BLaER1 treated with 17β-estradiol and CSF1 and Interleukin-3, amounts not matched to agents 10 nM and 100 nM (cell line): ENCODE data around the gene CASP7.

Experiments
- H3K27ac ChIP-seq, 11 experiments: shearing (Covaris generic); formaldehyde crosslinking; 2 replicates each; pipeline ENCODE4 v1.8.1; 2022
- H3K27me3 ChIP-seq, 11 experiments: shearing (Covaris generic); formaldehyde crosslinking; 2 replicates each; pipeline ENCODE4 v1.8.1; 2022
- H3K36me3 ChIP-seq, 11 experiments: shearing (Covaris generic); formaldehyde crosslinking; 2 replicates each; pipeline ENCODE4 v1.8.1; 2022
- H3K4me1 ChIP-seq, 10 experiments: shearing (Covaris generic); formaldehyde crosslinking; 2 replicates each; pipeline ENCODE4 v1.8.1; 2022
- H3K4me2 ChIP-seq, 11 experiments: shearing (Covaris generic); formaldehyde crosslinking; 2 replicates each; pipeline ENCODE4 v1.8.1; 2022
- H3K4me3 ChIP-seq, 10 experiments: shearing (Covaris generic); formaldehyde crosslinking; 2 replicates each; pipeline ENCODE4 v1.8.1; 2022
- H3K9ac ChIP-seq, 11 experiments: shearing (Covaris generic); formaldehyde crosslinking; 2 replicates each; pipeline ENCODE4 v1.8.1; 2022
- H3K9me3 ChIP-seq, 11 experiments: shearing (Covaris generic); formaldehyde crosslinking; replicated peaks in 1 of 11; 2 replicates each; pipeline ENCODE4 v1.8.1; 2022
- H4K20me1 ChIP-seq, 11 experiments: shearing (Covaris generic); formaldehyde crosslinking; 2 replicates each; pipeline ENCODE4 v1.8.1; 2022
- Cebpa-rat ChIP-seq, 11 experiments: shearing (Covaris generic); IDR thresholded peaks; 2 replicates each; pipeline ENCODE4 v1.8.1; 2022

Gene CASP7

GRCh38 chr10:113712755-113713639, 33.3 kb downstream of the CASP7 start:
- Histone ChIP-seq H3K4me1 (peaks cover 4 to 25% (median 15%) of the 10 kb centered on the region in 10 experiments; a peak in 16 of 20 replicates), H3K27ac (no peak overlapping the region), H3K9me3 (peaks cover 0 to 23% (median 7%) of the 10 kb centered on the region in 11 experiments; a peak in 10 of 22 replicates), H3K9ac (no peak overlapping the region), H3K36me3 (peaks cover 32 to 67% (median 47%) of the 10 kb centered on the region in 11 experiments), H3K4me2 (no peak overlapping the region), H4K20me1 (peaks cover 0 to 90% (median 24%) of the 10 kb centered on the region in 11 experiments; a peak in 15 of 22 replicates), H3K4me3 (no peak overlapping the region), H3K27me3 (peaks cover 0 to 3% (median 0%) of the 10 kb centered on the region in 11 experiments; a peak in 2 of 22 replicates)
- TF ChIP-seq Cebpa-rat (IDR thresholded peaks at IDR 0.05): no peak

GRCh38 chr10:113713640-113713982, 33.9 kb downstream of the CASP7 start:
- peaks cover 0 to 91% (median 24%) of the 10 kb centered on the region in 11 experiments; a peak in 15 of 22 replicates for H4K20me1 ChIP-seq
- H3K4me2 ChIP-seq: no peak overlapping the region
- no peak overlapping the region for H3K9ac ChIP-seq
- peaks cover 34 to 67% (median 52%) of the 10 kb centered on the region in 11 experiments for H3K36me3 ChIP-seq
- H3K4me1 ChIP-seq: peaks cover 4 to 25% (median 12%) of the 10 kb centered on the region in 10 experiments; a peak in 16 of 20 replicates
- H3K27ac ChIP-seq: no peak overlapping the region
- TF ChIP-seq Cebpa-rat (IDR thresholded peaks at IDR 0.05): no peak
- peaks cover 0 to 25% (median 10%) of the 10 kb centered on the region in 11 experiments; a peak in 10 of 22 replicates for H3K9me3 ChIP-seq
- no peak overlapping the region for H3K4me3 ChIP-seq
- H3K27me3 ChIP-seq: peaks cover 0 to 3% (median 0%) of the 10 kb centered on the region in 11 experiments; a peak in 2 of 22 replicates

DNA sequence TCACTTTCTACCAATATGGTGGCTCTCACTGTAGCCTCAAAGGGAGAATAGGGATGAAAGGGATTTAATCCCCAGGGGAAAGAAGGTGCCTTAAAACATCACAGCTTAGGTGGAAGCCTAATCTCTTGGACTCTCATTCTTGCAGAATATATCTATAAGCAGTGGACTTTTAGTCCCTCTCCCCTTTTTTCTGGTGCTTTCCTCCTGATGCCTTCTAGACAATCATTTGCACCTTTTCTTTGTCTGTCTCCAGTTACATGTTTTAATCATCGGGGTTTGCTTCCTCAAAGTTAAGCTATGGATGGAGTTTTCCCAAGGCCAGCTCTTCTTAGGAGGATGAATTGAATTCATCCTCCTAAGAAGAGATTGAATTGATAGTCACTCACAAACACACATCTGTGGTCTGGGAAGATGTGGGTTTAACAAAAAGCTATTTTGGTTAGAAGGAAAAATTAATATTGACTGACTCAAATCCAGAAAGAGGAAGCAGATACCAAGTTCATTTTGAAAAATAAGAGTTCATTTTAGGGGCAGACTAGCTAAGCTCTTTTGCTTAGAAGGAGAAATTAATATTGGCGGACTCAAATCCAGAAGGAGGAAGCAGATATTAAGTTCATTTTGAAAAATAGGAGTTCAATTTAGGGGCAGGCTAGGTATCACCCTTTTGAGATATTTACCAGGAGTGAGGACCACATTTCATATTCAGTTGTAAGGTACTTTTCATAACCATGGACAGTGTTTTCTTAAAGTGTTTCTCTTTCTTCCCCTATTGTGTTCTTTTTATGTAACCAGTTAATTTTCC, 36.6 kb downstream of the CASP7 start:
- Histone ChIP-seq H3K4me3 (no peak overlapping the region), H3K4me2 (peak overlapping the region in 6 of 11 experiments; percentile 13 to 80 (median 66); a peak in 11 of 22 replicates), H3K9me3 (peaks cover 0 to 25% (median 10%) of the 10 kb centered on the region in 11 experiments; a peak in 10 of 22 replicates), H3K27ac (no peak overlapping the region), H3K4me1 (peaks cover 0 to 25% (median 11%) of the 10 kb centered on the region in 10 experiments; a peak in 15 of 20 replicates), H3K9ac (no peak overlapping the region), H3K36me3 (peaks cover 48 to 73% (median 65%) of the 10 kb centered on the region in 11 experiments), H4K20me1 (peaks cover 0 to 77% (median 21%) of the 10 kb centered on the region in 11 experiments; a peak in 13 of 22 replicates), H3K27me3 (peaks cover 0 to 3% (median 0%) of the 10 kb centered on the region in 11 experiments; a peak in 2 of 22 replicates)
- no peak for TF ChIP-seq Cebpa-rat (IDR thresholded peaks at IDR 0.05)

GRCh38 chr10:113718969-113719822, 39.5 kb downstream of the CASP7 start:
- Histone ChIP-seq H3K9ac (no peak overlapping the region), H3K4me3 (no peak overlapping the region), H3K4me1 (peaks cover 0 to 25% (median 11%) of the 10 kb centered on the region in 10 experiments; a peak in 15 of 20 replicates), H3K36me3 (peaks cover 67 to 90% (median 80%) of the 10 kb centered on the region in 11 experiments), H4K20me1 (peaks cover 0 to 48% (median 9%) of the 10 kb centered on the region in 11 experiments; a peak in 12 of 22 replicates), H3K27me3 (peaks cover 0 to 3% (median 0%) of the 10 kb centered on the region in 11 experiments; a peak in 1 of 22 replicates), H3K9me3 (peaks cover 0 to 25% (median 10%) of the 10 kb centered on the region in 11 experiments; a peak in 10 of 22 replicates), H3K4me2 (no peak overlapping the region), H3K27ac (no peak overlapping the region)
- no peak for TF ChIP-seq Cebpa-rat (IDR thresholded peaks at IDR 0.05)

GRCh38 chr10:113720386-113720785, 40.7 kb downstream of the CASP7 start:
- TF ChIP-seq Cebpa-rat (IDR thresholded peaks at IDR 0.05): no peak
- no peak overlapping the region for H3K4me3 ChIP-seq
- H3K4me2 ChIP-seq: no peak overlapping the region
- H3K9ac ChIP-seq: no peak overlapping the region
- no peaks in the 10 kb centered on the region for H3K27me3 ChIP-seq
- H4K20me1 ChIP-seq: peaks cover 0 to 36% (median 0%) of the 10 kb centered on the region in 11 experiments; a peak in 10 of 22 replicates
- H3K27ac ChIP-seq: no peak overlapping the region
- peaks cover 71 to 90% (median 83%) of the 10 kb centered on the region in 11 experiments for H3K36me3 ChIP-seq
- H3K4me1 ChIP-seq: peaks cover 0 to 20% (median 11%) of the 10 kb centered on the region in 10 experiments; a peak in 15 of 20 replicates
- H3K9me3 ChIP-seq: peaks cover 0 to 22% (median 10%) of the 10 kb centered on the region in 11 experiments; a peak in 10 of 22 replicates

DNA sequence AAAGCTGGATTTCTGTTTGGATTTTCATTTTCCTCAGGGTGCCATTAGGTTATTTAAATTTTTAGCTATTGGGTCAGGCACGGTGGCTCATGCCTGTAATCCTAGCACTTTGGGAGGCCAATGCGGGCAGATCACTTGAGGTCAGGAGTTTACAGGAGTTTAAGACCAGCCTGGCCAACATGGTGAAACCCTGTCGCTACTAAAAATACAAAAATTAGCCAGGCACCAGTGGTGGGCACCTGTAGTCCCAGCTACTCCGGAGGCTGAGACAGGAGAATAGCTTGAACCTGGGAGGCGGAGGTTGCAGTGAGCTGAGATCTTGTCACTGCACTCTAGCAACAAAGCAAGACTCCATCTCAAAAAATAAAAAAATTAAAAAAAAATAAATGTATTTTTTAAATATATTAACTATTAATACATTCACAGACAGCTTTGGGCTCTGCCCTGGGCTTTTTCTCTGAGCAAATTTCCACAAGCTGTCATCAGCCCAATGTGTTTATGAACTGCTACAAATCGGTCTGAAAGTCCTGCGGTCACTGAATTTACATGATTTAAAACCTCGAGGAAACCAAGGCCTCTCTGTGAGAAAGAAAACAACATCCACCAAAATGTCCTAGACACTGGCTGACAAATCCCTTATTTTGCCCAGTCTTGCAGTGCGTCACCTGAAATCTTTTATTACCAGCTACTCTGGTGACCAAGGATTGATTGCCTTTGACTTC, 52.6 kb downstream of the CASP7 start:
- H3K9me3 ChIP-seq: peaks cover 0 to 11% (median 0%) of the 10 kb centered on the region in 11 experiments; a peak in 4 of 22 replicates
- no peak overlapping the region for H3K27ac ChIP-seq
- no peaks in the 10 kb centered on the region for H4K20me1 ChIP-seq
- no peaks in the 10 kb centered on the region for H3K27me3 ChIP-seq
- no peak for TF ChIP-seq Cebpa-rat (IDR thresholded peaks at IDR 0.05)
- H3K4me3 ChIP-seq: no peak overlapping the region
- H3K9ac ChIP-seq: no peak overlapping the region
- H3K4me2 ChIP-seq: peak overlapping the region in 7 of 11 experiments; percentile 0 to 49 (median 16); a peak in 9 of 22 replicates
- H3K36me3 ChIP-seq: peaks cover 30 to 37% (median 36%) of the 10 kb centered on the region in 11 experiments
- peaks cover 0 to 15% (median 7%) of the 10 kb centered on the region in 10 experiments; a peak in 12 of 20 replicates for H3K4me1 ChIP-seq

- Histone ChIP-seq H3K4me2 (peak overlapping the region in 7 of 11 experiments; percentile 0 to 49 (median 16); a peak in 9 of 22 replicates), H4K20me1 (no peaks in the 10 kb centered on the region), H3K27me3 (no peaks in the 10 kb centered on the region), H3K4me3 (no peak overlapping the region), H3K36me3 (peaks cover 26 to 35% (median 32%) of the 10 kb centered on the region in 11 experiments), H3K4me1 (peaks cover 0 to 15% (median 7%) of the 10 kb centered on the region in 10 experiments; a peak in 12 of 20 replicates), H3K9ac (no peak overlapping the region), H3K27ac (no peak overlapping the region), H3K9me3 (peaks cover 0 to 11% (median 0%) of the 10 kb centered on the region in 11 experiments; a peak in 4 of 22 replicates)
- TF ChIP-seq Cebpa-rat (IDR thresholded peaks at IDR 0.05): no peak
These were observed 53.3 kb downstream of the CASP7 start for GRCh38 chr10:113732966-113733365.
